ENCODE measurements around the gene ZC3H6.

The ZC3H6 gene

GRCh38 chr2:112290648-112291047 lies 15.3 kb downstream of the ZC3H6 start:
- H3K4me1 Mint-ChIP-seq, result peaks cover 6% of the 10 kb centered on the region
- no peaks in the 10 kb centered on the region for H3K9me3 Mint-ChIP-seq
- no peak for ATAC-seq (replicated peaks; ENCODE audit: extremely low read depth, poor library complexity, severe bottlenecking)
- H3K27ac Mint-ChIP-seq (ENCODE audit: low read depth), result no peak overlapping the region
- H3K27me3 Mint-ChIP-seq, result no peaks in the 10 kb centered on the region
- DNase-seq (ENCODE audit: low spot score in 2 of 2), result no peak
- H3K36me3 Mint-ChIP-seq (ENCODE audit: insufficient read depth), result no peaks in the 10 kb centered on the region
- H3K4me3 Mint-ChIP-seq, result no peak overlapping the region

- no peak overlapping the region for H3K4me3 Mint-ChIP-seq
- no peak for DNase-seq (ENCODE audit: low spot score in 2 of 2)
- no peak overlapping the region for H3K27ac Mint-ChIP-seq (ENCODE audit: low read depth)
- no peak for ATAC-seq (replicated peaks; ENCODE audit: extremely low read depth, poor library complexity, severe bottlenecking)
- peaks cover 13% of the 10 kb centered on the region for H3K4me1 Mint-ChIP-seq
- no peaks in the 10 kb centered on the region for H3K36me3 Mint-ChIP-seq (ENCODE audit: insufficient read depth)
- H3K9me3 Mint-ChIP-seq, result no peaks in the 10 kb centered on the region
- H3K27me3 Mint-ChIP-seq, result no peaks in the 10 kb centered on the region
Measured at GRCh38 chr2:112293636-112294401, 18.4 kb downstream of the ZC3H6 start.

GRCh38 chr2:112295407-112296078 lies 20.1 kb downstream of the ZC3H6 start:
- no peak overlapping the region for H3K27ac Mint-ChIP-seq (ENCODE audit: low read depth)
- H3K9me3 Mint-ChIP-seq, result no peaks in the 10 kb centered on the region
- peaks cover 1% of the 10 kb centered on the region for H3K36me3 Mint-ChIP-seq (ENCODE audit: insufficient read depth)
- no peak overlapping the region for H3K4me3 Mint-ChIP-seq
- ATAC-seq (replicated peaks; ENCODE audit: extremely low read depth, poor library complexity, severe bottlenecking), result no peak
- H3K27me3 Mint-ChIP-seq, result no peaks in the 10 kb centered on the region
- DNase-seq (ENCODE audit: low spot score in 2 of 2), result no peak
- H3K4me1 Mint-ChIP-seq, result peaks cover 7% of the 10 kb centered on the region

- H3K27me3 Mint-ChIP-seq, result no peaks in the 10 kb centered on the region
- no peak for ATAC-seq (replicated peaks; ENCODE audit: extremely low read depth, poor library complexity, severe bottlenecking)
- H3K4me3 Mint-ChIP-seq, result no peak overlapping the region
- H3K4me1 Mint-ChIP-seq, result peaks cover 7% of the 10 kb centered on the region
- H3K9me3 Mint-ChIP-seq, result no peaks in the 10 kb centered on the region
- no peak for DNase-seq (ENCODE audit: low spot score in 2 of 2)
- no peak overlapping the region for H3K27ac Mint-ChIP-seq (ENCODE audit: low read depth)
- H3K36me3 Mint-ChIP-seq (ENCODE audit: insufficient read depth), result peaks cover 3% of the 10 kb centered on the region
Measured at GRCh38 chr2:112296407-112296806, 21.0 kb downstream of the ZC3H6 start.

GRCh38 chr2:112301171-112301584 lies 25.8 kb downstream of the ZC3H6 start:
- Mint-ChIP-seq H3K36me3 (ENCODE audit: insufficient read depth) (peaks cover 10% of the 10 kb centered on the region), H3K4me1 (peaks cover 7% of the 10 kb centered on the region), H3K4me3 (no peak overlapping the region), H3K27me3 (no peaks in the 10 kb centered on the region), H3K27ac (ENCODE audit: low read depth) (no peak overlapping the region), H3K9me3 (no peaks in the 10 kb centered on the region)
- no peak for ATAC-seq (replicated peaks; ENCODE audit: extremely low read depth, poor library complexity, severe bottlenecking)
- no peak for DNase-seq (ENCODE audit: low spot score in 2 of 2)

- Mint-ChIP-seq H3K27ac (ENCODE audit: low read depth) (no peak overlapping the region), H3K4me1 (peaks cover 1% of the 10 kb centered on the region), H3K36me3 (ENCODE audit: insufficient read depth) (peaks cover 10% of the 10 kb centered on the region), H3K9me3 (no peaks in the 10 kb centered on the region), H3K27me3 (no peaks in the 10 kb centered on the region), H3K4me3 (no peak overlapping the region)
- ATAC-seq (replicated peaks; ENCODE audit: extremely low read depth, poor library complexity, severe bottlenecking) (no peak), DNase-seq (ENCODE audit: low spot score in 2 of 2) (no peak)
Measured at GRCh38 chr2:112301973-112302372, 26.6 kb downstream of the ZC3H6 start.

- Mint-ChIP-seq H3K27ac (ENCODE audit: low read depth) (no peak overlapping the region), H3K36me3 (ENCODE audit: insufficient read depth) (peaks cover 18% of the 10 kb centered on the region), H3K27me3 (no peaks in the 10 kb centered on the region), H3K9me3 (no peaks in the 10 kb centered on the region), H3K4me1 (no peaks in the 10 kb centered on the region), H3K4me3 (no peak overlapping the region)
- ATAC-seq (replicated peaks; ENCODE audit: extremely low read depth, poor library complexity, severe bottlenecking) (no peak), DNase-seq (ENCODE audit: low spot score in 2 of 2) (no peak)
Measured at GRCh38 chr2:112304298-112304941, 29.0 kb downstream of the ZC3H6 start.

GRCh38 chr2:112305132-112305531 lies 29.7 kb downstream of the ZC3H6 start:
- DNase-seq (ENCODE audit: low spot score in 2 of 2), result no peak
- Mint-ChIP-seq H3K27me3 (no peaks in the 10 kb centered on the region), H3K27ac (ENCODE audit: low read depth) (no peak overlapping the region), H3K4me1 (no peaks in the 10 kb centered on the region), H3K36me3 (ENCODE audit: insufficient read depth) (peaks cover 22% of the 10 kb centered on the region), H3K9me3 (no peaks in the 10 kb centered on the region), H3K4me3 (no peak overlapping the region)
- no peak for ATAC-seq (replicated peaks; ENCODE audit: extremely low read depth, poor library complexity, severe bottlenecking)

GRCh38 chr2:112310906-112311305 lies 35.5 kb downstream of the ZC3H6 start:
- H3K4me1 Mint-ChIP-seq, result no peaks in the 10 kb centered on the region

GRCh38 chr2:112311932-112312331 lies 36.5 kb downstream of the ZC3H6 start:
- Mint-ChIP-seq H3K9me3 (no peaks in the 10 kb centered on the region), H3K36me3 (ENCODE audit: insufficient read depth) (peaks cover 25% of the 10 kb centered on the region), H3K4me1 (no peaks in the 10 kb centered on the region), H3K27me3 (no peaks in the 10 kb centered on the region), H3K4me3 (no peak overlapping the region), H3K27ac (ENCODE audit: low read depth) (no peak overlapping the region)
- ATAC-seq (replicated peaks; ENCODE audit: extremely low read depth, poor library complexity, severe bottlenecking) (no peak), DNase-seq (ENCODE audit: low spot score in 2 of 2) (no peak)

More at GRCh38 chr2:112310906-112311305, 35.5 kb downstream of the ZC3H6 start:
- Mint-ChIP-seq H3K4me3 (no peak overlapping the region), H3K27me3 (no peaks in the 10 kb centered on the region), H3K9me3 (no peaks in the 10 kb centered on the region), H3K27ac (ENCODE audit: low read depth) (no peak overlapping the region), H3K36me3 (ENCODE audit: insufficient read depth) (peaks cover 22% of the 10 kb centered on the region)
- DNase-seq (ENCODE audit: low spot score in 2 of 2) (no peak), ATAC-seq (replicated peaks; ENCODE audit: extremely low read depth, poor library complexity, severe bottlenecking) (no peak)

- ATAC-seq (replicated peaks; ENCODE audit: extremely low read depth, poor library complexity, severe bottlenecking) (no peak), DNase-seq (ENCODE audit: low spot score in 2 of 2) (no peak)
- Mint-ChIP-seq H3K27me3 (no peaks in the 10 kb centered on the region), H3K27ac (ENCODE audit: low read depth) (no peak overlapping the region), H3K9me3 (no peaks in the 10 kb centered on the region), H3K4me1 (no peaks in the 10 kb centered on the region), H3K36me3 (ENCODE audit: insufficient read depth) (peaks cover 22% of the 10 kb centered on the region), H3K4me3 (no peak overlapping the region)
Measured at GRCh38 chr2:112312821-112313220, 37.4 kb downstream of the ZC3H6 start.

- DNase-seq (ENCODE audit: low spot score in 2 of 2) (no peak), ATAC-seq (replicated peaks; ENCODE audit: extremely low read depth, poor library complexity, severe bottlenecking) (no peak)
- Mint-ChIP-seq H3K36me3 (ENCODE audit: insufficient read depth) (peaks cover 23% of the 10 kb centered on the region), H3K4me3 (no peak overlapping the region), H3K27ac (ENCODE audit: low read depth) (no peak overlapping the region), H3K4me1 (no peaks in the 10 kb centered on the region), H3K27me3 (no peaks in the 10 kb centered on the region), H3K9me3 (no peaks in the 10 kb centered on the region)
Measured at GRCh38 chr2:112314856-112315255, 39.5 kb downstream of the ZC3H6 start.

Data from central memory CD8-positive, alpha-beta T cell (primary cell).